ENCODE measurements around the gene ZNF227.
A peak's percentile ranks its signal among the peaks of the same experiment; 100 is the strongest.
"Not testable (repeated sequence)": the region's sequence is repeated elsewhere in the genome, so short reads cannot be mapped to it uniquely, and the experiment has no call there.

Gene ZNF227

GRCh38 chr19:44212250-44212865 lies at the start of gene ZNF227:
Gene ZNF227 (plus strand): TSS chr19:44212532. CDS start chr19:44217793, 5,261 bp downstream.
- peak; percentile 57 to 79 for DNase-seq (ENCODE audit: extremely low read depth in 1 of 2, low read depth in 1 of 2)

GRCh38 chr19:44163789-44164188 lies 48.5 kb upstream of the ZNF227 start:
- no peak for DNase-seq (ENCODE audit: extremely low read depth in 1 of 2, low read depth in 1 of 2)

- DNase-seq (ENCODE audit: extremely low read depth in 1 of 2, low read depth in 1 of 2) = no peak
Measured at GRCh38 chr19:44164327-44164672, 48.0 kb upstream of the ZNF227 start.

GRCh38 chr19:44164673-44165512 lies 47.4 kb upstream of the ZNF227 start, which contains the start of gene ZNF226:
Gene ZNF226 (plus strand): TSS chr19:44165100. CDS start chr19:44170081, 4,981 bp downstream.
- peak; percentile 55 to 81 for DNase-seq (ENCODE audit: extremely low read depth in 1 of 2, low read depth in 1 of 2)

GRCh38 chr19:44170660-44171059 lies 41.7 kb upstream of the ZNF227 start:
- not testable (repeated sequence) for DNase-seq (ENCODE audit: extremely low read depth in 1 of 2, low read depth in 1 of 2)

GRCh38 chr19:44176590-44176989 lies 35.7 kb upstream of the ZNF227 start:
- DNase-seq (ENCODE audit: extremely low read depth in 1 of 2, low read depth in 1 of 2) = no peak

- no peak for DNase-seq (ENCODE audit: extremely low read depth in 1 of 2, low read depth in 1 of 2)
Measured at GRCh38 chr19:44180968-44181367, 31.4 kb upstream of the ZNF227 start.

- no peak for DNase-seq (ENCODE audit: extremely low read depth in 1 of 2, low read depth in 1 of 2)
Measured at GRCh38 chr19:44182145-44182544, 30.2 kb upstream of the ZNF227 start.

- no peak for DNase-seq (ENCODE audit: extremely low read depth in 1 of 2, low read depth in 1 of 2)
Measured at GRCh38 chr19:44190020-44190419, 22.3 kb upstream of the ZNF227 start.

- DNase-seq (ENCODE audit: extremely low read depth in 1 of 2, low read depth in 1 of 2) = no peak
Measured at GRCh38 chr19:44192127-44192526, 20.2 kb upstream of the ZNF227 start.

GRCh38 chr19:44196772-44197171 lies 15.6 kb upstream of the ZNF227 start:
- DNase-seq (ENCODE audit: extremely low read depth in 1 of 2, low read depth in 1 of 2) = no peak

- no peak for DNase-seq (ENCODE audit: extremely low read depth in 1 of 2, low read depth in 1 of 2)
Measured at GRCh38 chr19:44202470-44202869, 9.9 kb upstream of the ZNF227 start.

GRCh38 chr19:44202974-44203373 lies 9.4 kb upstream of the ZNF227 start:
- DNase-seq (ENCODE audit: extremely low read depth in 1 of 2, low read depth in 1 of 2) = no peak

GRCh38 chr19:44203877-44204276 lies 8.5 kb upstream of the ZNF227 start:
- not testable (repeated sequence) for DNase-seq (ENCODE audit: extremely low read depth in 1 of 2, low read depth in 1 of 2)

- no peak for DNase-seq (ENCODE audit: extremely low read depth in 1 of 2, low read depth in 1 of 2)
Measured at GRCh38 chr19:44204772-44205171, 7.6 kb upstream of the ZNF227 start.

GRCh38 chr19:44207126-44207803 lies 5.1 kb upstream of the ZNF227 start:
- peak; percentile 47 to 78 for DNase-seq (ENCODE audit: extremely low read depth in 1 of 2, low read depth in 1 of 2)

GRCh38 chr19:44212866-44213346 lies 574 bp downstream of the ZNF227 start:
- DNase-seq (ENCODE audit: extremely low read depth in 1 of 2, low read depth in 1 of 2) = no peak

GRCh38 chr19:44219926-44220325 lies 7.6 kb downstream of the ZNF227 start:
- DNase-seq (ENCODE audit: extremely low read depth in 1 of 2, low read depth in 1 of 2) = not testable (repeated sequence)

GRCh38 chr19:44220761-44221160 lies 8.4 kb downstream of the ZNF227 start:
- DNase-seq (ENCODE audit: extremely low read depth in 1 of 2, low read depth in 1 of 2) = not testable (repeated sequence)

GRCh38 chr19:44221291-44221690 lies 9.0 kb downstream of the ZNF227 start:
- DNase-seq (ENCODE audit: extremely low read depth in 1 of 2, low read depth in 1 of 2) = not testable (repeated sequence)

GRCh38 chr19:44228318-44228717 lies 16.0 kb downstream of the ZNF227 start:
- DNase-seq (ENCODE audit: extremely low read depth in 1 of 2, low read depth in 1 of 2) = no peak

All from stimulated activated CD8-positive, alpha-beta memory T cell treated with anti-CD3 and anti-CD28 coated beads, Interleukin-7, amount 100 ng/mL, for 48 hours (primary cell).